ENCODE results near the gene VSTM2L. TPM values are rescaled to one million over a fixed set of nuclear protein-coding genes. Genes with fewer than 3 reads are reported as not detected.

VSTM2L gene
- polyA plus RNA-seq, 1 donor from 2014 or later = 22.1 TPM

- Histone ChIP-seq H3K4me2 (ENCODE audit: low read length) (no peak overlapping the region), H3K27me3 (ENCODE audit: insufficient read depth, low read depth, low read length) (no peaks in the 10 kb centered on the region), H4K20me1 (ENCODE audit: insufficient read depth) (no peaks in the 10 kb centered on the region), H3K36me3 (ENCODE audit: insufficient read depth, low read length) (no peaks in the 10 kb centered on the region), H2AFZ (ENCODE audit: low read depth, low read length) (no peak overlapping the region), H3K9me2 (ENCODE audit: insufficient read depth, low read length) (no peaks in the 10 kb centered on the region), H3K9ac (ENCODE audit: low read length) (no peak overlapping the region), H3K27ac (ENCODE audit: low read length) (no peak overlapping the region), H3F3A (ENCODE audit: insufficient read depth, low read length, poor library complexity, severe bottlenecking) (no peaks in the 10 kb centered on the region), H3K4me3 (ENCODE audit: low read length) (no peak overlapping the region), H3K9me3 (ENCODE audit: low read length) (no peaks in the 10 kb centered on the region), H3K79me2 (replicated peaks; ENCODE audit: insufficient read depth, low read length) (no peaks in the 10 kb centered on the region)
- TF ChIP-seq TAF1 (IDR thresholded peaks at IDR 0.05; ENCODE audit: low read depth) = no peak
- TF ChIP-seq SMC3 (conservative IDR thresholded peaks at IDR 0.05; ENCODE audit: poor library complexity) = no peak
- no peak for TF ChIP-seq EP300 (conservative IDR thresholded peaks at IDR 0.05; ENCODE audit: poor library complexity, severe bottlenecking)
- no peak for TF ChIP-seq POLR2AphosphoS5 (IDR thresholded peaks at IDR 0.05)
- no peak for TF ChIP-seq EZH2 (IDR thresholded peaks at IDR 0.05; ENCODE audit: borderline replicate concordance, insufficient read depth, low read length, poor library complexity, severe bottlenecking)
- TF ChIP-seq CTCF (IDR thresholded peaks at IDR 0.05; ENCODE audit: poor library complexity, severe bottlenecking) = no peak
- no peak for TF ChIP-seq MXI1 (conservative IDR thresholded peaks at IDR 0.05; ENCODE audit: poor library complexity, severe bottlenecking)
- no peak for TF ChIP-seq REST (IDR thresholded peaks at IDR 0.05; ENCODE audit: borderline replicate concordance)
- TF ChIP-seq RAD21 (conservative IDR thresholded peaks at IDR 0.05) = no peak
Measured at GRCh38 chr20:37866051-37866450, 36.9 kb upstream of the VSTM2L start.

GRCh38 chr20:37867289-37868195 is 35.4 kb upstream of the VSTM2L start:
- Histone ChIP-seq H3K79me2 (replicated peaks; ENCODE audit: insufficient read depth, low read length) (no peaks in the 10 kb centered on the region), H3F3A (ENCODE audit: insufficient read depth, low read length, poor library complexity, severe bottlenecking) (no peaks in the 10 kb centered on the region), H3K9ac (ENCODE audit: low read length) (peak overlapping the region; percentile 9), H3K27ac (ENCODE audit: low read length) (peak overlapping the region; percentile 33), H2AFZ (ENCODE audit: low read depth, low read length) (no peak overlapping the region), H3K36me3 (ENCODE audit: insufficient read depth, low read length) (no peaks in the 10 kb centered on the region), H3K27me3 (ENCODE audit: insufficient read depth, low read depth, low read length) (no peaks in the 10 kb centered on the region), H3K9me3 (ENCODE audit: low read length) (no peaks in the 10 kb centered on the region), H4K20me1 (ENCODE audit: insufficient read depth) (no peaks in the 10 kb centered on the region), H3K9me2 (ENCODE audit: insufficient read depth, low read length) (no peaks in the 10 kb centered on the region), H3K4me2 (ENCODE audit: low read length) (no peak overlapping the region), H3K4me3 (ENCODE audit: low read length) (no peak overlapping the region)
- TF ChIP-seq REST (IDR thresholded peaks at IDR 0.05; ENCODE audit: borderline replicate concordance) (no peak), POLR2AphosphoS5 (IDR thresholded peaks at IDR 0.05) (no peak), RAD21 (conservative IDR thresholded peaks at IDR 0.05) (no peak), MXI1 (conservative IDR thresholded peaks at IDR 0.05; ENCODE audit: poor library complexity, severe bottlenecking) (no peak), SMC3 (conservative IDR thresholded peaks at IDR 0.05; ENCODE audit: poor library complexity) (no peak), EZH2 (IDR thresholded peaks at IDR 0.05; ENCODE audit: borderline replicate concordance, insufficient read depth, low read length, poor library complexity, severe bottlenecking) (no peak), EP300 (conservative IDR thresholded peaks at IDR 0.05; ENCODE audit: poor library complexity, severe bottlenecking) (no peak), TAF1 (IDR thresholded peaks at IDR 0.05; ENCODE audit: low read depth) (no peak), CTCF (IDR thresholded peaks at IDR 0.05; ENCODE audit: poor library complexity, severe bottlenecking) (no peak)
